ENCODE results near the gene ADAP2. TPM values are rescaled to one million over a fixed set of nuclear protein-coding genes. Genes with fewer than 3 reads are reported as not detected.

ADAP2 gene
- total and polyA plus RNA-seq, 2 experiments from 2014 or later, result 0.94 TPM

- Histone ChIP-seq H3K27ac (ENCODE audit: low read depth) (no peak overlapping the region), H2AFZ (no peak overlapping the region), H3K79me2 (replicated peaks; ENCODE audit: insufficient read depth) (no peaks in the 10 kb centered on the region), H3K36me3 (ENCODE audit: insufficient read depth) (no peaks in the 10 kb centered on the region), H3K27me3 (ENCODE audit: insufficient read depth) (no peaks in the 10 kb centered on the region), H3K9me2 (ENCODE audit: insufficient read depth) (no peaks in the 10 kb centered on the region), H3K4me3 (no peak overlapping the region), H3F3A (replicated peaks; ENCODE audit: low read depth) (no peaks in the 10 kb centered on the region), H3K4me2 (no peak overlapping the region), H3K4me1 (ENCODE audit: insufficient read depth) (no peaks in the 10 kb centered on the region), H4K20me1 (replicated peaks; ENCODE audit: insufficient read depth) (no peaks in the 10 kb centered on the region)
- peaks cover 7% of the 10 kb centered on the region for H3K27me3 Mint-ChIP-seq (ENCODE audit: insufficient read depth, low read depth, poor library complexity)
- ATAC-seq (no peak), DNase-seq (ENCODE audit: low spot score) (peak; percentile 29)
- no peak overlapping the region for H3K4me3 Mint-ChIP-seq
- H3K9me3 Mint-ChIP-seq, result no peaks in the 10 kb centered on the region
- TF ChIP-seq EZH2 (IDR thresholded peaks at IDR 0.05; ENCODE audit: low read depth, unreplicated experiment), result no peak
- TF ChIP-seq CTCF (conservative IDR thresholded peaks at IDR 0.05; ENCODE audit: low read depth in 2 of 2), result peak; percentile 55 to 56
- TF ChIP-seq CREB1 (CRISPR knock-in tag; IDR thresholded peaks at IDR 0.05; ENCODE audit: low read depth), result no peak
- no peak for TF ChIP-seq ZNF114 (CRISPR knock-in tag; IDR thresholded peaks at IDR 0.05)
- no peak for TF ChIP-seq REST (IDR thresholded peaks at IDR 0.05; ENCODE audit: unreplicated experiment)
- no peaks in the 10 kb centered on the region for H3K4me1 Mint-ChIP-seq
- H3K36me3 Mint-ChIP-seq (ENCODE audit: low read depth), result 0 out of 3 replicates have a peak, but pooled peaks cover under 1% of the 10 kb centered on the region
- H3K27ac Mint-ChIP-seq, result no peak overlapping the region
Observed at GRCh38 chr17:30992551-30992950, 70.8 kb downstream of the ADAP2 start.

GRCh38 chr17:30995347-30995746 lies 73.6 kb downstream of the ADAP2 start:
- no peak for DNase-seq (ENCODE audit: low spot score)
- Histone ChIP-seq H3K36me3 (ENCODE audit: insufficient read depth) (no peaks in the 10 kb centered on the region), H3K4me3 (no peak overlapping the region), H3K9me2 (ENCODE audit: insufficient read depth) (no peaks in the 10 kb centered on the region), H3F3A (replicated peaks; ENCODE audit: low read depth) (no peaks in the 10 kb centered on the region), H3K27ac (ENCODE audit: low read depth) (no peak overlapping the region), H3K27me3 (ENCODE audit: insufficient read depth) (no peaks in the 10 kb centered on the region), H3K79me2 (replicated peaks; ENCODE audit: insufficient read depth) (no peaks in the 10 kb centered on the region), H3K4me2 (no peak overlapping the region), H4K20me1 (replicated peaks; ENCODE audit: insufficient read depth) (no peaks in the 10 kb centered on the region), H3K4me1 (ENCODE audit: insufficient read depth) (no peaks in the 10 kb centered on the region), H2AFZ (no peak overlapping the region)
- Mint-ChIP-seq H3K4me1 (no peaks in the 10 kb centered on the region), H3K9me3 (no peaks in the 10 kb centered on the region), H3K4me3 (no peak overlapping the region), H3K27ac (no peak overlapping the region), H3K36me3 (ENCODE audit: low read depth) (peaks cover 11% of the 10 kb centered on the region; the same call in 2 of the 3 replicates), H3K27me3 (ENCODE audit: insufficient read depth, low read depth, poor library complexity) (peaks cover 4% of the 10 kb centered on the region)
- no peak for TF ChIP-seq STAT1 (IDR thresholded peaks at IDR 0.05; ENCODE audit: unreplicated experiment)
- no peak for TF ChIP-seq ZNF462 (CRISPR knock-in tag; IDR thresholded peaks at IDR 0.05)
- ATAC-seq, result no peak

Measured in GM23338 (cell line).